Measurements from ENCODE around the gene SHISA5.
A peak's percentile ranks its signal among the peaks of the same experiment; 100 is the strongest.

SHISA5 gene

GRCh38 chr3:48503401-48504050 lies 448 bp downstream of the SHISA5 start:
- peak; percentile 36 for ATAC-seq
- TF ChIP-seq CSRNP3 (CRISPR knock-in tag; IDR thresholded peaks at IDR 0.05) (no peak), TSHZ2 (CRISPR knock-in tag; IDR thresholded peaks at IDR 0.05) (no peak), ZC3H10 (CRISPR knock-in tag; IDR thresholded peaks at IDR 0.05) (no peak), ISL1 (CRISPR knock-in tag; IDR thresholded peaks at IDR 0.05) (no peak), GLIS3 (CRISPR knock-in tag; IDR thresholded peaks at IDR 0.05) (no peak), SNAI2 (CRISPR knock-in tag; IDR thresholded peaks at IDR 0.05) (no peak), ZNF8 (CRISPR knock-in tag; IDR thresholded peaks at IDR 0.05) (no peak), BACH2 (CRISPR knock-in tag; IDR thresholded peaks at IDR 0.05; ENCODE audit: borderline replicate concordance) (no peak), ZFP30 (CRISPR knock-in tag; IDR thresholded peaks at IDR 0.05) (no peak)

GRCh38 chr3:48502728-48503168 lies 1.2 kb downstream of the SHISA5 start:
- TF ChIP-seq BACH2 (CRISPR knock-in tag; IDR thresholded peaks at IDR 0.05; ENCODE audit: borderline replicate concordance) (no peak), TCF4 (CRISPR knock-in tag; IDR thresholded peaks at IDR 0.05; ENCODE audit: borderline replicate concordance) (peak; percentile 32; the same call in 1 of the 2 replicates), TSHZ2 (CRISPR knock-in tag; IDR thresholded peaks at IDR 0.05) (0 out of 2 replicates have a peak, but pooled peaks have one; percentile 43)
- no peak; the same call in 2 of the 3 replicates for ATAC-seq

GRCh38 chr3:48502121-48502520 lies 1.9 kb downstream of the SHISA5 start:
- ATAC-seq: no peak
- no peak for TF ChIP-seq POU6F1 (CRISPR knock-in tag; IDR thresholded peaks at IDR 0.05; ENCODE audit: borderline replicate concordance, low read depth)
- TF ChIP-seq BACH2 (CRISPR knock-in tag; IDR thresholded peaks at IDR 0.05; ENCODE audit: borderline replicate concordance): no peak
- TF ChIP-seq ARNTL (CRISPR knock-in tag; IDR thresholded peaks at IDR 0.05; ENCODE audit: borderline replicate concordance, low read depth): no peak
- no peak for TF ChIP-seq ISL1 (CRISPR knock-in tag; IDR thresholded peaks at IDR 0.05)
- no peak for TF ChIP-seq CSRNP3 (CRISPR knock-in tag; IDR thresholded peaks at IDR 0.05)
- no peak for TF ChIP-seq TSHZ2 (CRISPR knock-in tag; IDR thresholded peaks at IDR 0.05)
- no peak for TF ChIP-seq ZNF8 (CRISPR knock-in tag; IDR thresholded peaks at IDR 0.05)
- TF ChIP-seq ZFP30 (CRISPR knock-in tag; IDR thresholded peaks at IDR 0.05): no peak
- TF ChIP-seq CSDC2 (CRISPR knock-in tag; IDR thresholded peaks at IDR 0.05): no peak
- no peak for TF ChIP-seq ZNF565 (CRISPR knock-in tag; conservative IDR thresholded peaks at IDR 0.05; ENCODE audit: low read depth)
- no peak for TF ChIP-seq PATZ1 (CRISPR knock-in tag; IDR thresholded peaks at IDR 0.05; ENCODE audit: borderline replicate concordance)
- no peak for TF ChIP-seq TOX (CRISPR knock-in tag; IDR thresholded peaks at IDR 0.05; ENCODE audit: borderline replicate concordance)
- no peak for TF ChIP-seq CREB5 (CRISPR knock-in tag; IDR thresholded peaks at IDR 0.05; ENCODE audit: low read depth)
- TF ChIP-seq TCF4 (CRISPR knock-in tag; IDR thresholded peaks at IDR 0.05; ENCODE audit: borderline replicate concordance): no peak
- TF ChIP-seq SNAI2 (CRISPR knock-in tag; IDR thresholded peaks at IDR 0.05): no peak
- TF ChIP-seq ZNF70 (CRISPR knock-in tag; IDR thresholded peaks at IDR 0.05): no peak

Measured in SK-N-SH treated with all-trans-retinoic acid at 6 μM for 48 hours (cell line).